ENCODE results near the gene FITM1.
"Not testable (repeated sequence)": the region's sequence is repeated elsewhere in the genome, so short reads cannot be mapped to it uniquely, and the experiment has no call there.

FITM1 gene

DNA sequence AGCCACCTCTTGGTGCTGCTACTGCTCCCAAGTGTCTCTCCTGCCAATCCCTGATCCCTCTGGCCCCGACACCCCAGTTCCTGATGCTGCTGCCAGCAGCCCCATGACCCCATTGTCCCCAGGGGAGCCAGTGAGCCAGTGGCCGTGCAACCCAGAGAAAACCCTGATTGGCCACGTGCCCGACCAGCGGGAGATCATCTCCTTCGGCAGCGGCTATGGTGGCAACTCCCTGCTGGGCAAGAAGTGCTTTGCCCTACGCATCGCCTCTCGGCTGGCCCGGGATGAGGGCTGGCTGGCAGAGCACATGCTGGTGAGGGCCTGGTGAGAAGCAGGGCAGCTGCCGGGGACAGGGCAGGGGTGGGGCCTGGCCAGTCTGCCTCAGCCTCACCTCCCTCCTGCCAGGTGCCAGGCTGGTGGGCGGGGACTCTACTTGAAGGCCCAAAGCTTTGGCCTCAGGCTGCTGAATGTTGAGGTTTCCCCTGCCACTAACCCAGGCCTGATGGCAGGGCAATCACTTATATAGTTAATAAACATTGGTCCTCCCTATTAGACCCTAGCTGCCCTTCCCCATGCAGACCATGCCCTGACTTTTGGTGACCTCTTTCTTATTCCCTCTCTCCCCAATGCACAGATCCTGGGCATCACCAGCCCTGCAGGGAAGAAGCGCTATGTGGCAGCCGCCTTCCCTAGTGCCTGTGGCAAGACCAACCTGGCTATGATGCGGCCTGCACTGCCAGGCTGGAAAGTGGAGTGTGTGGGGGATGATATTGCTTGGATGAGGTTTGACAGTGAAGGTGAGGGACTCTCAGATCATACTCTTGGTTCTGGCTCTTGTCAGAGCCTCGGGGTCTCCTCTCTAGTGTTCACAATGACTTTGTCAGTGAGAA, 31.3 kb upstream of the FITM1 start:
- no peak for DNase-seq (ENCODE audit: low read depth)
- TF ChIP-seq, protein P1, sequence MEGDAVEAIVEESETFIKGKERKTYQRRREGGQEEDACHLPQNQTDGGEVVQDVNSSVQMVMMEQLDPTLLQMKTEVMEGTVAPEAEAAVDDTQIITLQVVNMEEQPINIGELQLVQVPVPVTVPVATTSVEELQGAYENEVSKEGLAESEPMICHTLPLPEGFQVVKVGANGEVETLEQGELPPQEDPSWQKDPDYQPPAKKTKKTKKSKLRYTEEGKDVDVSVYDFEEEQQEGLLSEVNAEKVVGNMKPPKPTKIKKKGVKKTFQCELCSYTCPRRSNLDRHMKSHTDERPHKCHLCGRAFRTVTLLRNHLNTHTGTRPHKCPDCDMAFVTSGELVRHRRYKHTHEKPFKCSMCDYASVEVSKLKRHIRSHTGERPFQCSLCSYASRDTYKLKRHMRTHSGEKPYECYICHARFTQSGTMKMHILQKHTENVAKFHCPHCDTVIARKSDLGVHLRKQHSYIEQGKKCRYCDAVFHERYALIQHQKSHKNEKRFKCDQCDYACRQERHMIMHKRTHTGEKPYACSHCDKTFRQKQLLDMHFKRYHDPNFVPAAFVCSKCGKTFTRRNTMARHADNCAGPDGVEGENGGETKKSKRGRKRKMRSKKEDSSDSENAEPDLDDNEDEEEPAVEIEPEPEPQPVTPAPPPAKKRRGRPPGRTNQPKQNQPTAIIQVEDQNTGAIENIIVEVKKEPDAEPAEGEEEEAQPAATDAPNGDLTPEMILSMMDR (conservative IDR thresholded peaks at IDR 0.05; ENCODE audit: low read length), result no peak
- no peak overlapping the region for H3K4me3 ChIP-seq (ENCODE audit: low read length)

DNA sequence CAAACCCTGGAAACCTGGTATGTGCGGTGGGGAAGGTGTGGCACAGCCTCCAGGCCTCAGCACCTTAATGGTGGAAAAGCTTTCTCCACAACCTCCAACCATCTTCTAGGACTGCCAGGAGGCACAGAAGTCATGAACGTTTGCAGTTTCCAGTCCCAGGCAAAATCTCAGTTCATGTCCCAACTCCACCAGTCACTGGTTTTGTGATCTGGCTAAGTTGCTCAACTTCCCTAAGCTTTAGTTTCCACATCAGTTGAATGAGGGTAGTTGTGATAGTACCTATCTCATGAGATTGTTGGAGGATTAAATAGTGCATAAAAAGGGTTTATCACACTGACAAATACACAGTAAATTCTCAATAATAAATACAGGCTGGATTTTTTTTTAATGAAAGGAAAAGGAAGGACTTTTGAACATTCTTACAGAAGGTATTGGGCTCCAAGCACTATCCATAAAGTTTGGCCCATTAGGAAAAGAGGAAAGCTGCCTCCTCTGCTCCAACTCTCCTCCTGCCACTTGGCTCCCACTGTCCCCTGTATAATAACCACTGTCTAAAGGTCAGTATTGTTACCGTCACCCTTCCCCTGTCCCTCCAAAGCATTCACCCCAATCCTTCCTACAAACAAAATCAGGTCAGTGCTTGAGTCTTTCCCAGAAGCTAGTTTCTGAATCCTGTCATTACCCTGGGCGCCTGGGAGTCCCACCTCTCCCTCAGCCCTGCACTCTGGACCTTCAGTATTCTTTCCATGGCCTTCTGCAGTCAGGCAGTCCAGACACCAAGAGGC, 30.1 kb upstream of the FITM1 start:
- TF ChIP-seq, protein P1 (conservative IDR thresholded peaks at IDR 0.05; ENCODE audit: low read length), result no peak
- no peak for DNase-seq (ENCODE audit: low read depth)
- no peak overlapping the region for H3K4me3 ChIP-seq (ENCODE audit: low read length)

DNA sequence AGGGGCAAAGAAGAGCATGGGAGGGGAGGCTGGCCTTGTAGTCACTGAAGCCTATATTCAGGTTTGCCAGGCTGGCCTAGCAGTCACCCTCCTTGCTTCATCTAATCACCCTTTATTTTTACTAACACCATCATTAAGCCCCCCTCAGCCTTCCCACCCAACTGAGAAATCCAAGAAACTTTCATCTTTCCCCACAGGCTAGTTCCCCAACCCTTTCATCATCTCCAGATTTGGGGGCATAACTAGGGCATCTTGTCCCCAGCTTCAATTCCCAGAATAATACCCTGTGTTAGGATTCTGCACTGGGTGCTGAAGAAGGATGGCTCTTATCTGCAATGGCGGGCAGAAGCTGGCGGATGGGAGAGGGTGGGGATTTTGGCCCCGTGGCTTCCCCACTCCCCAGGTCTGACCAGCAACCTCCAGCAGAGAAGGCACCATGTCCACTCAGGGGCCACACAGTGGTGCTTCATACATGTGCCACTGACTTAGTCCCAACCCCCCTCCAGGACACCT, 29.4 kb upstream of the FITM1 start:
- DNase-seq (ENCODE audit: low read depth), result no peak
- H3K4me3 ChIP-seq (ENCODE audit: low read length), result no peak overlapping the region
- TF ChIP-seq, protein P1 (conservative IDR thresholded peaks at IDR 0.05; ENCODE audit: low read length), result no peak

DNA sequence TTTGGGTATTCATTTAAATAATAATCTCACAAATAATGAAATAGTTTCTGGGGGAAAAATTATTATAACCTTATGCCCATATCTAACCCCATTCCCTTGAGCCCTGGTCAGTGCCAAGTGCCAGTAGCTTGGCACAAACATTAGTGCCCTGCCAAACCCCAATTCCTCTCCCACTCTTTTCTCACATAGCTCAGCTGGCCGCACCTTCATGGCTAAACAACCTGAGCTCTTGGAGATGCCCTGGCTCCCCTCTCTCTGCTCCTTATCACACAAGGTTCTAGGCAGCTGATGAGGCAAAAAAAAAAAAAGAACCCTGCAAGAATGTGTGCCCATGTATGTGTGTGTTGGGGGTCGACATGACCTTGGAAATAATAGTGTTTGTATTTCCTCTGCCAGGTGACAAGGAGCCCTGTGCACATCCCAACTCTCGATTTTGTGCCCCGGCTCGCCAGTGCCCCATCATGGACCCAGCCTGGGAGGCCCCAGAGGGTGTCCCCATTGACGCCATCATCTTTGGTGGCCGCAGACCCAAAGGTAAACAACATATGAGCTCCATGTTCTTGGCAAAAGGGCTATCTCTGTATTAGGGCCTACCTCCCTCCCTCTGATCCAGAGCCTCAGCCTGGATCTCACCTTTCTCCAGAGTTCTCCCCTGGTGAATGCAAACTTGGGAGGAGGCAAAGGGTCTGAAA, 28.0 kb upstream of the FITM1 start:
- TF ChIP-seq, protein P1 (conservative IDR thresholded peaks at IDR 0.05; ENCODE audit: low read length), result no peak
- no peak for DNase-seq (ENCODE audit: low read depth)

DNA sequence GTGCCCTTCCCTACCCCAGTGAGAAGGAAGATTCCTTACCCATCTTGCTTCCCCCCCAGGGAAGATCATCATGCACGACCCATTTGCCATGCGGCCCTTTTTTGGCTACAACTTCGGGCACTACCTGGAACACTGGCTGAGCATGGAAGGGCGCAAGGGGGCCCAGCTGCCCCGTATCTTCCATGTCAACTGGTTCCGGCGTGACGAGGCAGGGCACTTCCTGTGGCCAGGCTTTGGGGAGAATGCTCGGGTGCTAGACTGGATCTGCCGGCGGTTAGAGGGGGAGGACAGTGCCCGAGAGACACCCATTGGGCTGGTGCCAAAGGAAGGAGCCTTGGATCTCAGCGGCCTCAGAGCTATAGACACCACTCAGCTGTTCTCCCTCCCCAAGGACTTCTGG, 27.0 kb upstream of the FITM1 start:
- DNase-seq (ENCODE audit: low read depth), result no peak
- TF ChIP-seq, protein P1 (conservative IDR thresholded peaks at IDR 0.05; ENCODE audit: low read length), result no peak
- H3K4me3 ChIP-seq (ENCODE audit: low read length), result no peak overlapping the region

More for the DNA sequence above, 28.0 kb upstream of the FITM1 start:
- H3K4me3 ChIP-seq (ENCODE audit: low read length), result no peak overlapping the region

DNA sequence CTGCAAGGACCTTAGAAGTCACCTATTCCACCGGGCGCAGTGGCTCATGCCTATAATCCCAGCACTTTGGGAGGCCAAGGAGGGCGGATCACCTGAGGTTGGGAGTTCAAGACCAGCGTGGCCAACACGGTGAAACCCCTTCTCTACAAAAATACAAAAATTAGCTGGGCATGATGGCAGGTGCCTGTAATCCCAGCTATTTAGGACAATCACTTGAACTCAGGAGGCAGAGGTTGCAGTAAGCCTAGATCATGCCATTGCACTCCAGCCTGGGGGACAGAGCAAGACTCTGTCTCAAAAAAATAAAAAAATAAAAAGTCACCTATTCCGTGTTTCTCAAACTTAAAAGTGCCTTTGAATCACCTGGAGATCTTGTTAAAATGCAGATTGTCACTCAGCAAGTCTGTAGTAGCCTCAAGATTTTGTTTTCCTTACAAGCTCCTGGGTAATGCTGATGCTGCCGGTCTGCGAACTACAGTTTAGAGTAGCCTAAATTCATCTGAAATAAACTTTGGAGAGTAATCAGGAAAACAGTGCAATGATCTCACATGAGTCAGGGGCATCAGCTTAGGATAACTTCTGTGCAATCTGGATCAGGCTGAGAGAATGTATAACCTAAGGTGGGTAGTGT, 24.7 kb upstream of the FITM1 start:
- not testable (repeated sequence) for DNase-seq (ENCODE audit: low read depth)

More for the DNA sequence above, 24.7 kb upstream of the FITM1 start:
- H3K4me3 ChIP-seq (ENCODE audit: low read length), result not testable (repeated sequence)

Data from AG10803 (cell line).